Transverse colon (tissue), 4 donors: Measurements from ENCODE around the gene ABLIM2.

Experiments
- POLR2A ChIP-seq: fragments of 450-650 bp; IDR thresholded peaks from one replicate; pipeline ENCODE4 v1.6.1; 2016; ENCODE audit warnings: antibody characterized with exemption, mild to moderate bottlenecking, moderate library complexity
- POLR2AphosphoS5 ChIP-seq, 3 donors: sonication (generic); formaldehyde crosslinking; IDR thresholded peaks; one replicate each; pipeline ENCODE4 v1.6.1; 2016; ENCODE audit warnings: antibody characterized with exemption in 3 of 3
- TF ChIP-seq, protein P1 (sequence below), 5 experiments: fragments of 200-600 bp in 3 of 5; fragments of 450-650 bp in 2 of 5; sonication (generic) in 3 of 5; IDR thresholded peaks; 1 replicate in 2 of 5; 2 replicates in 3 of 5; pipeline ENCODE4 v1.5.1; 2016 to 2017; ENCODE audit warnings: antibody characterized with exemption in 5 of 5, inconsistent platforms in 3 of 5, mild to moderate bottlenecking in 2 of 5, moderate library complexity in 1 of 5

DNA sequence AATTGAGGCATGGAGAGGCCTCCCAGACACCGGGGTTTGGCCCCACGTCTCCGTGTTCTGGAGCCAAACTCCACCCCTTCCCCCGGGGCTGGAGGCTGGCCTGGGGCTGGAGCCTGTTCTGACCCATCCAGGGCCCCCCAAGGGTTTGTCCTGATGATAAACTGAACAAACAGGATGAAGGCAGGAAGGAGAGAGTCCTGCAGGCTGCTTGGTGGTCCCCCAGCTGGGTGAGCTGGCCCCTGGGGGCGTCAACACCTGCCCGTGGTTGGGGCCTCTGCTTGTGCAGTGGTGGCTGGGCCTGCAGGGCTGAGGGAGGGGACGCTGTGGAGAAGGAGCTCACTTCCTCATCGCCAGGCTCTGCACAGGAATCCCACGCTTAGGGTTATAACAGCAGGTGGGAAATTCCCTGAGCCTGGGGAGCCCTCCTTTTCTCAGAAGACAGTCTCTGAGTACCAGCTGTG, 42.7 kb upstream of the ABLIM2 start:
- TF ChIP-seq, protein P1, sequence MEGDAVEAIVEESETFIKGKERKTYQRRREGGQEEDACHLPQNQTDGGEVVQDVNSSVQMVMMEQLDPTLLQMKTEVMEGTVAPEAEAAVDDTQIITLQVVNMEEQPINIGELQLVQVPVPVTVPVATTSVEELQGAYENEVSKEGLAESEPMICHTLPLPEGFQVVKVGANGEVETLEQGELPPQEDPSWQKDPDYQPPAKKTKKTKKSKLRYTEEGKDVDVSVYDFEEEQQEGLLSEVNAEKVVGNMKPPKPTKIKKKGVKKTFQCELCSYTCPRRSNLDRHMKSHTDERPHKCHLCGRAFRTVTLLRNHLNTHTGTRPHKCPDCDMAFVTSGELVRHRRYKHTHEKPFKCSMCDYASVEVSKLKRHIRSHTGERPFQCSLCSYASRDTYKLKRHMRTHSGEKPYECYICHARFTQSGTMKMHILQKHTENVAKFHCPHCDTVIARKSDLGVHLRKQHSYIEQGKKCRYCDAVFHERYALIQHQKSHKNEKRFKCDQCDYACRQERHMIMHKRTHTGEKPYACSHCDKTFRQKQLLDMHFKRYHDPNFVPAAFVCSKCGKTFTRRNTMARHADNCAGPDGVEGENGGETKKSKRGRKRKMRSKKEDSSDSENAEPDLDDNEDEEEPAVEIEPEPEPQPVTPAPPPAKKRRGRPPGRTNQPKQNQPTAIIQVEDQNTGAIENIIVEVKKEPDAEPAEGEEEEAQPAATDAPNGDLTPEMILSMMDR (IDR thresholded peaks at IDR 0.05) = no peak
- no peak for TF ChIP-seq POLR2AphosphoS5 (IDR thresholded peaks at IDR 0.05)
- no peak for TF ChIP-seq POLR2A
